Panc1 (cell line): Measurements from ENCODE around the gene TM4SF20. TPM values are rescaled to one million over a fixed set of nuclear protein-coding genes. Genes with fewer than 3 reads are reported as not detected.

Source experiments
- ATAC-seq: fragments of 200-7000 bp; cut with Tn5 transposase; 2 replicates; pipeline ENCODE4 v1.9.1; 2020; ENCODE audit warnings: mild to moderate bottlenecking, moderate library complexity
- BruUV-seq: library from RNA; stranded (reverse); fragments of 400-500 nt; replicated peaks from 2 replicates; lab custom pipeline; 2021; lab: Mats Ljungman, UMichigan
- CTCF ChIA-PET: fragments of 300-600 bp; sonication (Branson Sonifier 250); formaldehyde crosslinking; loops from one replicate; lab custom pipeline; 2022; ENCODE audit warnings: antibody characterized with exemption; lab: Charles Lee
- POLR2A ChIA-PET: fragments of 300-600 bp; sonication (Branson Sonifier 250); formaldehyde crosslinking; loops from one replicate; lab custom pipeline; 2022; ENCODE audit warnings: antibody characterized with exemption; lab: Charles Lee
- DNase-seq: peaks from one replicate; pipeline ENCODE4 v3.0.0-alpha.2; 2010; ENCODE audit warnings: low read depth, low spot score
- H3K27ac ChIP-seq: 2 replicates; pipeline ENCODE4 v1.5.1; 2011; ENCODE audit warnings: mild to moderate bottlenecking, low read length, inconsistent platforms
- H3K27me3 ChIP-seq: fragments of 200-500 bp; sonication (Bioruptor generic); 2 replicates; pipeline ENCODE4 v1.6.0; 2014; ENCODE audit warnings: low read length, inconsistent platforms; ENCODE audit not compliant: control insufficient read depth, insufficient read depth
- H3K36me3 ChIP-seq: fragments of 200-500 bp; sonication (Bioruptor generic); 2 replicates; pipeline ENCODE4 v1.5.1; 2014; ENCODE audit warnings: inconsistent platforms, mild to moderate bottlenecking, low read length, moderate library complexity; ENCODE audit not compliant: control insufficient read depth, insufficient read depth
- H3K4me1 ChIP-seq: 2 replicates; pipeline ENCODE4 v1.5.1; 2011; ENCODE audit warnings: inconsistent platforms, mild to moderate bottlenecking, low read length, moderate library complexity; ENCODE audit not compliant: control insufficient read depth, insufficient read depth
- H3K4me3 ChIP-seq, 2 experiments: 2 replicates each; pipeline ENCODE4 v1.5.1; 2011 to 2012; ENCODE audit warnings: low read depth in 2 of 2, low read length in 2 of 2, mild to moderate bottlenecking in 2 of 2, inconsistent platforms in 1 of 2, moderate library complexity in 1 of 2
- H3K9me3 ChIP-seq: fragments of 200-500 bp; sonication (Bioruptor generic); 2 replicates; pipeline ENCODE4 v1.5.1; 2014; ENCODE audit warnings: low read depth, mild to moderate bottlenecking, inconsistent platforms, low read length, moderate library complexity; ENCODE audit not compliant: control insufficient read depth, insufficient read depth
- CTCF ChIP-seq: fragments of 450-650 bp; IDR thresholded peaks from 2 replicates; pipeline ENCODE4 v1.5.1; 2017; ENCODE audit warnings: mild to moderate bottlenecking
- POLR2AphosphoS5 ChIP-seq: IDR thresholded peaks from 2 replicates; pipeline ENCODE4 v1.6.1; 2012; ENCODE audit warnings: mild to moderate bottlenecking, low read depth, low read length, moderate library complexity
- SIN3A ChIP-seq: IDR thresholded peaks from 2 replicates; pipeline ENCODE4 v1.6.1; 2012; ENCODE audit warnings: low read depth, mild to moderate bottlenecking, low read length, moderate library complexity, borderline replicate concordance; ENCODE audit not compliant: insufficient read depth
- TCF7L2 ChIP-seq: IDR thresholded peaks from 2 replicates; pipeline ENCODE4 v1.6.1; 2011; ENCODE audit warnings: mild to moderate bottlenecking, low read depth, low read length, inconsistent platforms
- in situ Hi-C: cut with HindIII; loops from 2 replicates; pipeline ENCODE4 v1.10.0; 2016; ENCODE audit warnings: low sequenced_read_pairs, low pct_unique_long_range_greater_than_20kb
- intact Hi-C: fragments of 100-400 bp; cut with micrococcal nuclease; formaldehyde crosslinking; loops from one replicate; pipeline ENCODE4 v1.10.0; 2022; ENCODE audit not compliant: unreplicated experiment
- total RNA-seq: library from RNA; stranded (reverse); gene quantifications from one replicate; pipeline ENCODE4 v1.2.1, GENCODE V29; 2021; ENCODE audit not compliant: unreplicated experiment
- TF ChIP-seq, protein P1 (sequence below), 2 experiments: IDR thresholded peaks; 2 replicates each; pipeline ENCODE4 v1.6.1; 2011 to 2012; ENCODE audit warnings: low read depth in 2 of 2, control low read depth in 1 of 2, low read length in 1 of 2, mild to moderate bottlenecking in 1 of 2, moderate library complexity in 1 of 2; ENCODE audit not compliant: insufficient read depth in 1 of 2

TM4SF20 gene
- total RNA-seq, 1 experiment from 2014 or later: not detected

GRCh38 chr2:227394401-227394800 is 15.3 kb upstream of the TM4SF20 start:
- ChIA-PET POLR2A (no interaction called here), CTCF (no interaction called here)
- Histone ChIP-seq H3K4me1 (no peaks in the 10 kb centered on the region), H3K36me3 (no peaks in the 10 kb centered on the region), H3K27ac (no peak overlapping the region), H3K27me3 (no peaks in the 10 kb centered on the region), H3K4me3 (no peak overlapping the region), H3K9me3 (no peaks in the 10 kb centered on the region)
- DNase-seq (no peak), ATAC-seq (no peak)
- no TSS peak for BruUV-seq
- TF ChIP-seq POLR2AphosphoS5 (no peak), SIN3A (no peak), CTCF (no peak)
- intact Hi-C loops (no loop called here), in situ Hi-C loops (no loop called here)

DNA sequence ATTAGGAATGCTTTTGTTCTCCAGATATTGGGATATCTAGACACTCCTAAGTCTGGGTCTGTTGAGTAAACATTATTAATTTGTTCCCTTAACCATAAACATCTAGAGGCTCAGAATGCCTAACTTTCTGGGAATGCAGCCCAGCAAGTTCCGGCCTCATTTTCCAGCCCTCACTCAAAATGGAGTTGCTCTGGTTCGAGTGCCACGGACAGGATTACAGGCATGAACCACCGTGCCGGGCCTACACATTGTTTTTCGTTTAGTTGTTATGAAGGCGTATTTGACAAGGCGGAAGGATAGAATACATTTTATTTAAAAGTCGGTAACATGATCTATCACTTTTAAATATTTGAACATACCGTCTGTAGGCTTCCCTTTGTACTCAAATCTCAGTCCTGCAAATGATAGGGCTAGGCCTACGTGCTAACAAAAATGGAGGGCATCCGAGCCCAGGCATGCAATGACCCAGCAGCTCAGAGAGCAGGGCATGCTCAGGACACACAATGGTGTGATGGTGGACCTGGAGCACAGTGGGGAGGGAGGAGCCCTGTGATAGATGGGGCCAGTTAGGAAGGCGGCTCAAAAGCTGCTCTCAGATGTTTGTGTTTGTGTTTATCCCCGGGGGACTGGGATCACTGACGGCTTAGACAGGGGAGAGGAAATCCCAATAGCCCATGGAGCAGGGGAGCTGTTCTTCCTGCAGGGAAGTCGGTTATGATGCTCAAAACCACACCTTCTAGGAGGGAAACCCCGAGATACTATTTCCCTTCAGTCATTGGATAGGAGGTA is 11.6 kb upstream of the TM4SF20 start:
- no TSS peak for BruUV-seq
- no peaks in the 10 kb centered on the region for H3K36me3 ChIP-seq
- intact Hi-C loops (no loop called here), in situ Hi-C loops (no loop called here)
- no peaks in the 10 kb centered on the region for H3K27me3 ChIP-seq
- ChIA-PET CTCF (no interaction called here), POLR2A (no interaction called here)
- H3K4me3 ChIP-seq: no peak overlapping the region
- DNase-seq (no peak), ATAC-seq (no peak)
- H3K4me1 ChIP-seq: peaks cover 3% of the 10 kb centered on the region; the same call in 1 of the 2 replicates
- no peak overlapping the region for H3K27ac ChIP-seq
- TF ChIP-seq CTCF (no peak), POLR2AphosphoS5 (no peak), SIN3A (no peak), TCF7L2 (no peak)
- TF ChIP-seq, protein P1, sequence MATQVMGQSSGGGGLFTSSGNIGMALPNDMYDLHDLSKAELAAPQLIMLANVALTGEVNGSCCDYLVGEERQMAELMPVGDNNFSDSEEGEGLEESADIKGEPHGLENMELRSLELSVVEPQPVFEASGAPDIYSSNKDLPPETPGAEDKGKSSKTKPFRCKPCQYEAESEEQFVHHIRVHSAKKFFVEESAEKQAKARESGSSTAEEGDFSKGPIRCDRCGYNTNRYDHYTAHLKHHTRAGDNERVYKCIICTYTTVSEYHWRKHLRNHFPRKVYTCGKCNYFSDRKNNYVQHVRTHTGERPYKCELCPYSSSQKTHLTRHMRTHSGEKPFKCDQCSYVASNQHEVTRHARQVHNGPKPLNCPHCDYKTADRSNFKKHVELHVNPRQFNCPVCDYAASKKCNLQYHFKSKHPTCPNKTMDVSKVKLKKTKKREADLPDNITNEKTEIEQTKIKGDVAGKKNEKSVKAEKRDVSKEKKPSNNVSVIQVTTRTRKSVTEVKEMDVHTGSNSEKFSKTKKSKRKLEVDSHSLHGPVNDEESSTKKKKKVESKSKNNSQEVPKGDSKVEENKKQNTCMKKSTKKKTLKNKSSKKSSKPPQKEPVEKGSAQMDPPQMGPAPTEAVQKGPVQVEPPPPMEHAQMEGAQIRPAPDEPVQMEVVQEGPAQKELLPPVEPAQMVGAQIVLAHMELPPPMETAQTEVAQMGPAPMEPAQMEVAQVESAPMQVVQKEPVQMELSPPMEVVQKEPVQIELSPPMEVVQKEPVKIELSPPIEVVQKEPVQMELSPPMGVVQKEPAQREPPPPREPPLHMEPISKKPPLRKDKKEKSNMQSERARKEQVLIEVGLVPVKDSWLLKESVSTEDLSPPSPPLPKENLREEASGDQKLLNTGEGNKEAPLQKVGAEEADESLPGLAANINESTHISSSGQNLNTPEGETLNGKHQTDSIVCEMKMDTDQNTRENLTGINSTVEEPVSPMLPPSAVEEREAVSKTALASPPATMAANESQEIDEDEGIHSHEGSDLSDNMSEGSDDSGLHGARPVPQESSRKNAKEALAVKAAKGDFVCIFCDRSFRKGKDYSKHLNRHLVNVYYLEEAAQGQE (IDR thresholded peaks at IDR 0.05; ENCODE audit: insufficient read depth in 1 of 2, low read depth in 2 of 2, low read length in 1 of 2): no peak
- no peaks in the 10 kb centered on the region for H3K9me3 ChIP-seq
